ENCODE results near the gene EMB. TPM values are rescaled to one million over a fixed set of nuclear protein-coding genes. Genes with fewer than 3 reads are reported as not detected.
"Not testable (repeated sequence)": the region's sequence is repeated elsewhere in the genome, so short reads cannot be mapped to it uniquely, and the experiment has no call there.

EMB gene
- total and polyA plus RNA-seq, 9 donors = 1.4 to 13.7 (median 4.2) TPM

DNA sequence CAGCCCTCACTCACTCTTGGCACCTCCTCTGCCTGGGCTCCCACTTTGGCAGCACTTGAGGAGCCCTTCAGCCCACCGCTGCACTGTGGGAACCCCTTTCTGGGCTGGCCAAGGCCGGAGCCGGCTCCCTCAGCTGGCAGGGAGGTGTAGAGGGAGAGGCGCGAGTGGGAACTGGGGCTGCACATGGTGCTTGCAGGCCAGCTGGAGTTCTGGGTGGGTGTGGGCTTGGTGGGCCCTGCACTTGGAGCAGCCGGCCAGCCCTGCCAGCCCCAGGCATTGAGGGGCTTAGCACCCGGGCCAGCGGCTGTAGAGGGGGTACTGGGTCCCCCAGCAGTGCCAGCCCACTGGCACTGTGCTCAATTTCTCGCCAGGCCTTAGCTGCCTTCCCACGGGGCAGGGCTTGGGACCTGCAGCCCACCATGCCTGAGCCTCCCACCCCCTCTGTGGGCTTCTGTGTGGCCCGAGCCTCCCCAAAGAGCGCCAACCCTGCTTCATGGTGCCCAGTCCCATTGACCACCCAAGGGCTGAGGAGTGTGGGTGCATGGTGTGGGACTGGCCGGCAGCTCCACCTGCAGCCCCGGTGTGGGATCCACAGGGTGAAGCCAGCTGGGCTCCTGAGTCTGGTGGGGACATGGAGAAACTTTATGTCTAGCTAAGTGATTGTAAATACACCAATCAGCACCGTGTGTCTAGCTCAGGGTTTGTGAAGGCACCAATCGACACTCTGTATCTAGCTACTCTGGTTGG lies 71.6 kb downstream of the EMB start:
- H3K27ac ChIP-seq; intact Hi-C loops (cut with DNase I): not testable (repeated sequence)
- WGBS, 3 donors = 75 to 89% (median 86%) methylated on average over 16 of the region's 16 CpGs

DNA sequence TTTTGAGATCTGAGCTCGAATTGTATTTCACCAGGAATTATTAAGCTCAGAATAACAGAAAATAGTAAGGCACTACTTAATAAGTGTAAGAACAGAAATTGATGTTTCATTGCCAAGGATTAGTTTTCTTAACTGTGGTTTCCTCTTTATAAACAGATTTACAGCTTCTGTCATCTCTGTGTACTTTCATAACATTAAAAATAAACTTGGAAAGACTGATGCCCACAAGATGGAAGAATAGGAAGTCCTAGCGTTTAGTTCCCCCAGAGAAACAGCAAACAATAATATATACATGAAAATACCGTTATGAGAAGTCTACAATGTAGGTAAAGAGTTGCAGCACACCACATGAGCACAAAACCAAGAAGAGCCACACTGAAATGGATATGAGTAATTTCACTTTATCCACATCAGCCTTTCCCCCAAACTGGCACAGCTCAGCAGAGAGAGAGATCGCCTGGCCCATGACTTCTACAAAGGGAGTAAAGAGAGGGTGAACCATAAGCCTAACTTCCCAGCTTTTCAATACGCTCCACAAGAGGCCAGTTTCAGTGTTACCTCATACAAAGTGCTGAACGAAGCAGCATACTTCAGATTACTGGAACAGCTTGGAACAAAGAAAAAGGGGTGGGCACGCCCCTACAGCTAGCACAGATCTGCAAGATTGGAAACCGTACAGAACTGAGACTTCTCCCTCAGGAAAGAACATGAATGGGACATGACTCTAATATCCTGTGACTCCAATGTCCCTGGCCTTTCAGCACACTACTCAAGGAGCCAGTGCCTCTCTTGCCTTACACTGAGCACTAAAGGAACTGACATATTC lies 75.4 kb downstream of the EMB start:
- DNase-seq = no peak
- no peaks in the 10 kb centered on the region for H3K9me3 ChIP-seq
- 61 to 70% (median 66%) methylated on average over 8 of the region's 8 CpGs for WGBS, 3 donors
- H3K4me3 ChIP-seq = no peak overlapping the region
- intact Hi-C loops (cut with DNase I) = no loop called here
- no peaks in the 10 kb centered on the region for H3K4me1 ChIP-seq (ENCODE audit: insufficient read depth)
- H3K27me3 ChIP-seq = no peaks in the 10 kb centered on the region
- no peak overlapping the region for H3K27ac ChIP-seq
- H3K36me3 ChIP-seq = no peaks in the 10 kb centered on the region
- TF ChIP-seq CTCF (IDR thresholded peaks at IDR 0.05) (no peak), EP300 (IDR thresholded peaks at IDR 0.05) (no peak), POLR2A (IDR thresholded peaks at IDR 0.05) (no peak)

More for the DNA sequence above, 71.6 kb downstream of the EMB start:
- H3K9me3 ChIP-seq; H3K4me3 ChIP-seq; H3K36me3 ChIP-seq; H3K4me1 ChIP-seq (ENCODE audit: insufficient read depth); DNase-seq; H3K27me3 ChIP-seq: not testable (repeated sequence)

- intact Hi-C loops (cut with DNase I) = not testable (repeated sequence)
These were observed 76.4 kb downstream of the EMB start for GRCh38 chr5:50364535-50365309.

DNA sequence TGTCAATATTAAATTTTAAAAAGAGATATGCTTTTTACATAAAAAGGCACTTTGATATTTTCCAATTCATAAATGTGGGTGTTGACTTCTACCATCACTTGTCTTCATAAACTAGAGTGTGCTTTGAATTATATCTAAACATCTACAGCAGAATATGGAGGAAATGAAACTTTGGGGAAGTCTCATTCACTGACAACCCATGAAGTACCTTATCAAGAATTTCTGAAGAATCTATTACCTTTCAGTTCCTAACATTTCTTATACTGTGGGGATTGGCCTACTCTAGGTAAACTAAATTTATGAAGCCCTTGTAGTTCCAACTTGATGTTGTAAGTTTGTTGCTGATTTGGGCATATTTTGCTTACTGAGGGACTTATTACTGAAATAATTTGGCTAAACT lies 81.9 kb downstream of the EMB start:
- intact Hi-C loops (cut with DNase I) = no loop called here
- H3K27me3 ChIP-seq = no peaks in the 10 kb centered on the region
- no peak overlapping the region for H3K27ac ChIP-seq
- H3K4me3 ChIP-seq = no peak overlapping the region
- DNase-seq = no peak
- TF ChIP-seq EP300 (IDR thresholded peaks at IDR 0.05) (no peak), CTCF (IDR thresholded peaks at IDR 0.05) (no peak), POLR2A (IDR thresholded peaks at IDR 0.05) (no peak)
- H3K4me1 ChIP-seq (ENCODE audit: insufficient read depth) = no peaks in the 10 kb centered on the region
- H3K36me3 ChIP-seq = no peaks in the 10 kb centered on the region
- H3K9me3 ChIP-seq = no peaks in the 10 kb centered on the region

More at GRCh38 chr5:50364535-50365309, 76.4 kb downstream of the EMB start:
- H3K27me3 ChIP-seq; H3K9me3 ChIP-seq; H3K4me1 ChIP-seq (ENCODE audit: insufficient read depth); H3K27ac ChIP-seq; H3K36me3 ChIP-seq; DNase-seq; H3K4me3 ChIP-seq: not testable (repeated sequence)
- WGBS, 3 donors = 63 to 86% (median 76%) methylated on average over 6 of the region's 6 CpGs

GRCh38 chr5:50352382-50352781 lies 88.7 kb downstream of the EMB start:
- 54 to 63% (median 59%) methylated on average over 2 of the region's 2 CpGs for WGBS, 3 donors
- TF ChIP-seq POLR2A (IDR thresholded peaks at IDR 0.05) (no peak), EP300 (IDR thresholded peaks at IDR 0.05) (no peak), CTCF (IDR thresholded peaks at IDR 0.05) (no peak)
- Histone ChIP-seq H3K36me3 (no peaks in the 10 kb centered on the region), H3K27ac (no peak overlapping the region), H3K4me3 (no peak overlapping the region), H3K9me3 (no peaks in the 10 kb centered on the region), H3K27me3 (no peaks in the 10 kb centered on the region), H3K4me1 (ENCODE audit: insufficient read depth) (no peaks in the 10 kb centered on the region)
- intact Hi-C loops (cut with DNase I) = no loop called here
- DNase-seq = no peak
